COLO668 (cell line): ENCODE data around the gene IKBKE.

Experiments used
- DNase-seq: peaks from one replicate; lab custom pipeline; 2025; ENCODE audit not compliant: unreplicated experiment; lab: John Stamatoyannopoulos, UW

The IKBKE gene

DNA sequence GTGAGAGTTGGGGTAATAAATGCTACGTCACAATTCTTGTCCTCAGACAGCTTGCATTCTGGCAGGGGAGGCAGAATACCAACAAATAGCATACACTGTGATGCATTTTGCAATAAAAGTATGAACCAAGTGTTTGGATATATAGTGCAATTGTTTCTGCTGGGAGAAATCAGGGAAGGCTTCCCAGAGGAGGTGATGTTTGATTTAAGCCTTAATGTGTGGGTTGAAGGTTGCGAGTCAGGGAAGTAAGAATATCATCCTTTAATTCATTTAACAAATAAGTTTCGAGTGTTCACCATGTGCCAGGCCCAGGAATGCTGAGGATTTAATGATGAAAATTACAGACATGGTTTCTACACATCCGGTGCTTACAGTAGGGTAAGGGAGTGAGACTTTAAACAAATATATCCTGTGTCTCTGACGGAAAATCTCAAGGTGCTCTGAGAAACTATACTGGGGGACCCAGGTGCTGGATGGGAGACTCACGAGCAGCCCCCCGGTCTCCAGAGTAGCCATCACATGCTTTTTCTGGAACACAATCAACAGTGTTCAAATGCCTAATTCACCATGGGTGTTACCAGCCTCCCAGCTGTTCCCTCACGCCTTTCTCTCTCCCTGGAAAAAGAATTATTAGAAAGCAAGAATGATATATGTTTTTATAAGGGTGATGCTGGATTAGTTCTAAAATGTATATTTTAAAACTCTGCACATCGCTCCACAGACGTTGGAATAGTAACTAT, 68.8 kb downstream of the IKBKE start:
- no peak for DNase-seq

DNA sequence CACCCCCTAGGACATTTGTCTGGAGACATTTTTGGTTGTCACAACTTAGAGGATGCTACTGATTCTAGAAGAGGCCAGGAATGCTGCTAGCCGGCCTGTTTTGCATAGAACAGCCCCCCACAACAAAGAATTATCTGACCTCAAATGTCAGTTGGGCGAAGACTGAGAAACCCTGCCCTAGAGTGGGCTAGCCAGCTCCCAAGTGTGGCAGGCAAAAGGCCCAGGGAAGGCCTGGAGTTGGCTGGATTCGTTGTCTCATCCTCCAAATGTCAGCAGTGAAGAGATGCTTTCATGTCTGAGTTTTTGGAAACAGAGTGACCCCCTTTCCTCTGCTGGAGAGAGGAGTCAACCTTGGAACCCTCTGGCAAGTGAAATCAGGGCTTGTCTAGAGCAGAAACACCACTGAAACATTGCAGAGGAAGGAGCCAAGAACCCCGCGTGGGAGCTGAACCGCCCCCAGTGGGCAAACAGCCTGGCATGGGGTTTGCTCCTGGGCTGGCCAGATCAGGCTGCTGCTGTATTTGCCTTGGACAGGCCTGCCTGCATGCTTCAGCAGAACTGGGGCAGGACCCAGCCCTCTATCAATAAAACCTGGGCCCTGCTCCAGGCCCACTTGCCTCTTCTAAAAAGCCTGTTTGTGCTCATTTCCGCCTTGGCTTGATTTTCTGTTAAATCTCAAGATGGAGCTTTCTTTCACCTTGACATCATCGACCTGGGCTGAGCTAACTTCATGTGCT, 69.9 kb downstream of the IKBKE start:
- DNase-seq, result no peak

DNA sequence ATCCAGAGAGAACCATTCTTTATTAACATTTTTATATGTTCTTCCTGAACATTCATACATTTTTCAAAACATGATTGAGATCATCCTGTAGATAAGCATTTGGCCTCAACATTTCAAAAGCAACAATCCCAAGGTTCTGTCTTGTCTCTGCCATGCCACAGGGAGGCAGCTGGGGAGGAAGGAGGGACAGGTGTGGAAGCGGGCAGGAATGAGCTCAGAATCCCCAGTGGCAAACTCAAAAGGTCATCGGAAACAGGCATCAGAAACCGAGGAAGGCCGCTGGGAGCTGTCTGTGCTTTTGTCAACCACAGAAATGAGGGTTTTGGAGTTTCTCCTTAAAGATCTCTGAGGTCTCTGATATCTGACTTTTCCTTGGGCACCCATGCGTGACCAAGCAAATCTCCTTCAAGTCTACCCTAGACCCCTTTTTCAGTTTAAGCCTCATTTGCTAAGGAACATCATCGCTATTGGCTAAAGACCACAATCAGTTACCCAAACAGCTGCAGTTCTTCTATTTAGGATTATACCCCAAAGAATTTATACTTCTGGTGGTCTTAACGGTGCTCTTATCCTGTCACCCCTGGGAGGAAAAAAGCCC, 71.1 kb downstream of the IKBKE start:
- DNase-seq, result no peak

GRCh38 chr1:206544562-206545257, 74.4 kb downstream of the IKBKE start:
- peak; percentile 84 for DNase-seq

DNA sequence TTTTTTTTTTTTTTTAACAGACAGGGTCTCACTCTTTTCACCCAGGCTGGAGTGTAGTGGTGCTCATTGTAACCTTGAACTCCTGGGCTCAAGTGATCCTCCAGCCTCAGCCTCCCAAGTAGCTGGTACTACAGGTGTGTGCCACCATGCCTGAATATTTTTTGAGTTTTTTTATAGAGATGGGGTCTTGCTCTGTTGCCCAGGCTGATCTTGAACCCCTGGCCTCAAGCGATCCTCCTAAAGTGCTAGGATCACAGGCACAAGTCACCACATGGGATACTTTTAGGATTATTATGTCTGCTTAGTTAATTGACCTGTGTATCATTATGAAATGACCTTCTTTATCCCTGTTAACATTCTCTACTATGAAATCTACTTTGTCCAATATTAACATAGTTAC, 75.1 kb downstream of the IKBKE start:
- DNase-seq, result no peak
